ENCODE measurements around the gene MATN1. TPM values are rescaled to one million over a fixed set of nuclear protein-coding genes. Genes with fewer than 3 reads are reported as not detected.

The MATN1 gene
- total and polyA plus RNA-seq, 2 of the 4 experiments (the other 2 are of a cell fraction) = 0.27 TPM; not detected in 1

DNA sequence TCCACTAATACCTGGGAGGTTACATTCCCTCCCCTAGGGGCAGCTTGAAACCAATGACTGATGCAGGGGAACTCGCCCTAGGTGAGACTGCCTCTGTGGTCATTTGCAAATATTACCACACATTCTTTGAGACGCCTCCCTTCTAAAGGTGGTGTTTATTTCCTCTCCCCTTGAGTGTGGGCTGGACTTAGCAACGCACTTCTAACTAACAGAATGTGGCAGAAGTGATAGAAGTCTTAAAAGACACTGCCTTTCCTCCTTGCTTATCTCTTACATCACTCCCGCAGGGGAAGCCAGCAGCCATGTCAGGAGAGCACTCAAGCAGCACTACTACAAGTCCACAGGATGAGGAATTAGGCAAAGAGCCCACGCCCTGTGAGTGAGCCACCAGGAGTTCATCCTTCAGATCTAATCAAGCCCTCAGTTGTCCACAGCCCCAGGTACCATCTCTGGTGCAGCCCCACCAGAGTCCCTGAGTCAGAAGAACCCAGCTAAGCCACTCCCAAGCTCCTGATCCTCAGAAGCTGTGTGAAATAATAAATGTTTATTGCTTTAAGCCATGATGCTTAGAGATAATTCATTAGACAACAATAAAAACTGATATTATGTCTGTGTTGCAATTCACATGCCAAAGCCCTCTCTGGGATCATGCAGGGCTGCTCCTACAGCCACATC lies 14.8 kb upstream of the MATN1 start:
- no peak overlapping the region for H3K56ac ChIP-seq (ENCODE audit: extremely low read depth, insufficient read depth, low read length)
- ATAC-seq (ENCODE audit: low read depth) (no peak), DNase-seq (no peak)
- intact Hi-C loops (cut with micrococcal nuclease) = no loop called here
- 40% methylated on average over 1 of the region's 5 CpGs; no CpG with 5 or more reads in 1 of the 2 experiments for WGBS, 2 experiments (ENCODE audit: extremely low coverage in 2 of 2, insufficient read length in 1 of 2)
- no peak overlapping the region for H3K4me3 ChIP-seq (ENCODE audit: insufficient read depth, low read depth, low read length)
- peaks cover 7% of the 10 kb centered on the region for H3K9me3 ChIP-seq (ENCODE audit: control insufficient read depth, insufficient read depth, low read length)
- TF ChIP-seq NFE2L2 (IDR thresholded peaks at IDR 0.05; ENCODE audit: low read depth, low read length) = no peak
- no peak for TF ChIP-seq BHLHE40 (IDR thresholded peaks at IDR 0.05; ENCODE audit: low read depth, low read length)
- TF ChIP-seq, protein P1, sequence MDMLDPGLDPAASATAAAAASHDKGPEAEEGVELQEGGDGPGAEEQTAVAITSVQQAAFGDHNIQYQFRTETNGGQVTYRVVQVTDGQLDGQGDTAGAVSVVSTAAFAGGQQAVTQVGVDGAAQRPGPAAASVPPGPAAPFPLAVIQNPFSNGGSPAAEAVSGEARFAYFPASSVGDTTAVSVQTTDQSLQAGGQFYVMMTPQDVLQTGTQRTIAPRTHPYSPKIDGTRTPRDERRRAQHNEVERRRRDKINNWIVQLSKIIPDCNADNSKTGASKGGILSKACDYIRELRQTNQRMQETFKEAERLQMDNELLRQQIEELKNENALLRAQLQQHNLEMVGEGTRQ (IDR thresholded peaks at IDR 0.05; ENCODE audit: low read depth, low read length) = no peak
- TF ChIP-seq FOS (IDR thresholded peaks at IDR 0.05; ENCODE audit: low read depth, low read length) = no peak
- TF ChIP-seq RAD21 (IDR thresholded peaks at IDR 0.05; ENCODE audit: low read length) = no peak
- no peak for TF ChIP-seq MXI1 (IDR thresholded peaks at IDR 0.05; ENCODE audit: borderline replicate concordance, low read depth, low read length)
- no peak for TF ChIP-seq CHD1 (IDR thresholded peaks at IDR 0.05; ENCODE audit: low read depth, low read length)
- no peak overlapping the region for H3K23ac ChIP-seq (ENCODE audit: low read depth, low read length)
- no peaks in the 10 kb centered on the region for H3K4me1 ChIP-seq (ENCODE audit: control insufficient read depth, insufficient read depth, low read length)
- no peak overlapping the region for H4K91ac ChIP-seq (ENCODE audit: insufficient read depth, low read depth, low read length)
- no peak overlapping the region for H2AFZ ChIP-seq (replicated peaks; ENCODE audit: low read length, poor library complexity)
- ChIA-PET CTCF (no interaction called here), POLR2A (ENCODE audit: unreplicated experiment) (no interaction called here)
- no peak overlapping the region for H2BK120ac ChIP-seq (ENCODE audit: low read depth, low read length)
- dilution Hi-C loops (cut with HindIII; ENCODE audit: low sequenced_read_pairs, unreplicated experiment) = no loop called here
- no peaks in the 10 kb centered on the region for H4K20me1 ChIP-seq (ENCODE audit: insufficient read depth, low read length)
- H2BK20ac ChIP-seq (ENCODE audit: low read depth, low read length) = no peak overlapping the region
- in situ Hi-C loops (cut with MboI; ENCODE audit: low sequenced_read_pairs) = no loop called here
- H3K27ac ChIP-seq (ENCODE audit: insufficient read depth, low read length) = no peak overlapping the region
- no peaks in the 10 kb centered on the region for H3K79me1 ChIP-seq (ENCODE audit: low read depth in 1 of 2, low read length in 2 of 2)
- H4K5ac ChIP-seq (ENCODE audit: low read depth, low read length) = no peak overlapping the region
- BruUV-seq (replicated peaks) = no TSS peak
- no peak overlapping the region for H2BK15ac ChIP-seq (ENCODE audit: low read depth, low read length)
- peaks cover 40% of the 10 kb centered on the region for H3K27me3 ChIP-seq (ENCODE audit: control insufficient read depth, insufficient read depth, low read length)
- no peak overlapping the region for H3K4me2 ChIP-seq (ENCODE audit: low read depth, low read length)
- H3K14ac ChIP-seq (replicated peaks; ENCODE audit: low read depth, low read length) = no peak overlapping the region
- H3K9ac ChIP-seq (ENCODE audit: low read depth, low read length) = no peak overlapping the region
- no peak overlapping the region for H3K4ac ChIP-seq (ENCODE audit: low read depth, low read length)
- no peak overlapping the region for H2BK5ac ChIP-seq (ENCODE audit: low read depth, low read length, poor library complexity, severe bottlenecking)
- H3K36me3 ChIP-seq (ENCODE audit: control insufficient read depth, insufficient read depth, low read length) = no peaks in the 10 kb centered on the region
- H2AK5ac ChIP-seq (ENCODE audit: low read depth, low read length) = no peak overlapping the region
- no peaks in the 10 kb centered on the region for H3K9me1 ChIP-seq (ENCODE audit: insufficient read depth, low read length)
- H2AK9ac ChIP-seq (replicated peaks; ENCODE audit: low read depth, low read length, poor library complexity) = no peak overlapping the region
- no peak overlapping the region for H4K8ac ChIP-seq (ENCODE audit: low read depth in 2 of 2, low read length in 2 of 2)
- H3K18ac ChIP-seq (ENCODE audit: low read depth, low read length) = no peak overlapping the region

Data from IMR-90 (cell line).